NCI-H748 (cell line): ENCODE results near the gene ZCCHC24.
"Not testable (repeated sequence)": the region's sequence is repeated elsewhere in the genome, so short reads cannot be mapped to it uniquely, and the experiment has no call there.

Source experiments
- DNase-seq: peaks from one replicate; lab custom pipeline; 2025; ENCODE audit not compliant: unreplicated experiment; lab: John Stamatoyannopoulos, UW

Gene ZCCHC24

DNA sequence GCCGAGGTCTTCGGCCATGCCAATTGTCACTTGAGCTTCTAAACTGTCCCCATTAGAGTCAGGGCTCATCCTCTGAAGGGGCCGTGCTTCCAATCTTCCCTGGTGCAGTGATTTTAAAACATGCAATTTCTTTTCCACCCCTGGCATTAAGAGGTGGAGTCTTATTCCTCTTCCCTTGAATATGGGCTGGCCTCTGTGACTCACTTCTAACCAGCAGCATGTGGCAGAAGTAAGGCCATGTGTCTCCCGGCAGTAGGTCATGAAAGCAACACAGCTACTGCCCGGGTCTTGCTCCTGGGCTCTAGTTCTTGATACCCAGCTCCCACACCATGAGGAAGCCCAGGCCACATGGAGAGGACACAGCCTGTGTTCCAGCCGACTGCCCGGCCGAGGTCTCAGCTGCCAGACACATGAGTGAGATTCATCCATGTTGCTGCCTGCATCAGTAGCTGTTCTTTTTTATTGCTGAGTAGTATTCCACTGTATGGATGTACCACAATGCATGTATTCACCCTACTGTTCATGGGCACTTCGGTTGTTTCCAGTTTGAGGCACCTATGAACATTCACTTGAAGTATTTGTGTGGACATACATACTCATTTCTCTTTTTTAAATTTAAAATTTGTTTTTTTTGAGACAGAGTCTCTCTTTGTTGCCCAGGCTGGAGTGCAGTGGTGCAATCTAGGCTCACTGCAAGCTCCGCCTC lies 112.7 kb downstream of the ZCCHC24 start:
- DNase-seq: not testable (repeated sequence)
